Erythroblast (primary cell): ENCODE results near the gene TBCD.

Source experiments
- DNase-seq, 2 experiments: peaks; one replicate each; lab custom pipeline; 2025; lab: John Stamatoyannopoulos, UW
- GATA1 ChIP-seq: IDR thresholded peaks from 2 replicates; pipeline ENCODE4 v1.6.1; 2011; ENCODE audit warnings: low read depth, mild to moderate bottlenecking, control low read depth, low read length, moderate library complexity
- POLR2A ChIP-seq: IDR thresholded peaks from 2 replicates; pipeline ENCODE4 v1.6.1; 2011; ENCODE audit warnings: mild to moderate bottlenecking, low read length

TBCD gene

DNA sequence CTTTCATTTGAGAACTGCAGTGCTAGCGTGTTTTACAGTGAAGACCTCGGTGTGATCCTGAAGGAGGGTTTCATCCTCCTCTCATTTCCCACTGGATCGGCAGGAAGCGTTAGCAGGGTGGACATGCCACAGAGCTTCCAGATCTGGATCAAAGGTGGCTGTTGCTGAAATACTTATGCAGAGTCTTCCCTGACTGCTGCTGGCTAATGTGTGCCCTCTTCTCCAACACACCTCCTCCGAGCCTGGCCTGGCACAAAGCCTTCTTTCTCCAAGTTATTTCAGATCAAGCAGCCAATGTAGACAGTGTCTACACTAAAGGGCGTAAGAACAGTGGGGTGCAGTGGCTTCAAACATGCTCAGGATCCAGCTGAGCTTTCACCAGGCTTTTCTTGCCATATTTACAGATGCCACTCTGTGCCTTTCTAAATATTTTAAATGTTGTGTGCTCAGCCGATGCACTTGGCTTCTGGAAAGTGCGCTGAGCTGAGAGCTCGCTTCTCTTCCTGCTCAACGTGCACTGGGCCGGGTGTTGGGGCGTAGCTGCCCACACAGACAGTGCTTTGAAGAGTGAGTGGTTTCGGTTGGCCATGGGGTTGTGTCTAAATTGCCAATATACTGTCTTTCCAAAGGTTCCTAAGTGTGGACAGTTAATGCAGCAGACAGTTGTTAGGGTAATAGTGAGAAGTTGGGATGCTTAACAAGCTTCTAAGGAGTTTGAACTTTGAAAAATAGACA lies 85.9 kb downstream of the TBCD start:
- TF ChIP-seq GATA1: no peak
- TF ChIP-seq POLR2A: no peak
- DNase-seq: no peak

GRCh38 chr17:82838386-82839063 lies 86.7 kb downstream of the TBCD start:
- no peak for TF ChIP-seq GATA1
- no peak for TF ChIP-seq POLR2A
- DNase-seq: no peak

DNA sequence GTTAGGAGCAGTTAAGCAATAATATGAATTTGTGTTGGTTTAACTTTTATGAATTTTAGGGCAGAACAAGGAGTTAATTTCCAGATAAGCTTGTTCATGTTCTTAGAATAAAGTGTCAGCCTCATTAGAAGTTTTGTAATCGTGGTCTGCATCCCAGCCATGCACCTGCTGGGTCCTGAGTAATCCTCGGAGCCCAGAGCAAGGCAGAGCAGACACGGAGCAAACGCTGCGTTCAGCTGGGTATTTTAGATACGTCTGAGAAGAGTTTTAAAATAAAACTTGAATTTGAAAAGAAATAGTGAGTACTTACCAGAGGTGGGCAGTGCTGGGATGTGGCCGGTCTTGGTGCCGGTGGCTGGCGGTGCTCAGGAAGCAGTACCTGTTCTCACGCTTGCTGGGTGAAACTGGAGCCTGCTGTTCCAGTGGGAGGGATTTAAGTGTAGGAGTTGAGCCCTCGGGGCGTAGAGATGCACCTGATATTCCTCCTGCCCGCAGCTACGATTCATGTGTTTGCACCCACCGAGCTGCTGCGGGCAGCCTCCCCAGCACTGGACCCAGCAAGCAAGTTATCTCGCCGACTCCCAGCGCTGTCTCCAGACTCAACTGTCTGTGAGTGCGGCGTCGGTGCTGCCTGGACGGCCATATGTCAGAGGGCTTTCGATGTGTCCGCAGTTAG lies 87.9 kb downstream of the TBCD start, which contains the start of gene ZNF750:
TSS of gene ZNF750 (minus strand) at position 406 of the 676 bp plus-strand sequence. CDS start 7,568 bp downstream, outside the sequence.
- no peak for DNase-seq
- TF ChIP-seq GATA1 (no peak), POLR2A (no peak)

GRCh38 chr17:82840431-82840831 lies 88.6 kb downstream of the TBCD start:
- TF ChIP-seq POLR2A (no peak), GATA1 (no peak)
- no peak for DNase-seq

DNA sequence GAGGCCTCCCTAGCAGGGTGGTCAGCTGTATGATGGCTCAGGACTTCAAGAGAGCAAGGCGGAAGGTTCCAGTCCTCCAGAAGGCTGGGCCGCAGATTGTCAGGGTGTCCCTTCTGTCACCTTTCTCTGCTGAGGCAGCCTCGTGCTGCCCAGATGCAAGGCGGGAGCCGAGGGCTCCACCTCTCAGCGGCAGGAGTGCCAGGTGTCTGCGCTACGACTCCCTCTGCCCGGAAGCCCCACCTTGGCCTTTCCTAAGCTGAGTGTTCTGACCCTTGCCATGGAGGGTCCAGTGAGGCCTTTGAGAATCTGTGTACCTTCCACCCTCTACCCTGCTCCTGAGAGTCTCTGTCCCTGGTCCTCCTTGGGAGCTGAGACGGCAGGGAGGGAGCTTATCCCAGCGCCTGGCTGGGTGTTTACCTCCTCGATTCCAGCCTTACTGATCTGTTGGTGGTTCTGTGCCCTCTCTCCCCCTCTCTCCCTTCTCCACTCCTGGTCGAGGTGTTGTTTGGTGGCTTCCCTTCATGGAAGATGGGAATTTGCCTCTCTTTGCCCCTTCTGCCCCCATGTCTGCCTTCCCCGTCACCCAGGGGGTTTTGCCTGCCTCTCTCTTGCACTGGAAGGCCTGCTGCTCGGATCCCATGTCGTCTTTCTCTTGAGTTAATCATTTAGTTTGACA lies 90.2 kb downstream of the TBCD start:
- TF ChIP-seq POLR2A (no peak), GATA1 (no peak)
- DNase-seq: no peak

DNA sequence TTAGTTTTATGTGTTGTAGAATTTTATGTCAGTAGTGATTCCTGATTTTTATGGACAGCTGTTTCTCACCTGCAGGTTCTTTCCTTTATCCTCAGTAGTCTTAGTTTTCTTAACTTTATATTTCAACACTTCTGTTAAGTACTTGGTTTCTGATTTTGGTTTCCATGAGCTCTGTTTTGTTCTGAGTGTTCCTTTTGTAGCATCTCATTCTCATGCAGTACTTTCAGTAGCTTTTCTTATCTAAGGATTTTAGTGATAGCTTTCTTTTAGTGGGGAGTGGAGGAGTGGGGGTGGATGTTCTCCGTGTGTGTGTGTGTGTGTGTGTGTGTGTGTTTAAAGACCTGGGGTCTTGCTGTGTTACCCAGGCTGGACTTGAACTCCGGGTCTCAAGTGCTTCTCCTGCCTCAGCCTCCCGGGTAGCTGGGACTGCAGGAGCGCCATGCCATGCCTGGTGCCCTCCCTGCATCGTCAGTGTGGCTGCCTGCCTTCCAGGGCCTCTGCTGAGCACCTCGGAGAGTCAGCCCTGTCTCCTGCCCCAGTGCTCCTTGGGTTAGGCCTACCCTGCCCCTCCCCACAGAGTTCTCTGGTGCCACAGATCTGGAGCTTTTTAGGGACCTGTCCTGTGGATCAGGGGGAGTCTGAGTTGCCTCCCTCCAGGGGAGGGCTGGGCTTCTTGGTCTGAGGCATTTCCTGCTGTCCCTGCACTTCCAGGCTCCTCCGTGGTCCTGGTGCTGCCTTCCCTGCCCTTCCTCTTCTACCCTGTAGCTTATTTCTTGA lies 92.2 kb downstream of the TBCD start:
- TF ChIP-seq POLR2A (no peak), GATA1 (no peak)
- DNase-seq: no peak

GRCh38 chr17:82844796-82845162 lies 92.9 kb downstream of the TBCD start:
- TF ChIP-seq GATA1 (no peak), POLR2A (no peak)

GRCh38 chr17:82845163-82845807 lies 93.4 kb downstream of the TBCD start:
- no peak for DNase-seq
- TF ChIP-seq GATA1: no peak
- no peak for TF ChIP-seq POLR2A

More at GRCh38 chr17:82844796-82845162, 92.9 kb downstream of the TBCD start:
- DNase-seq: no peak

DNA sequence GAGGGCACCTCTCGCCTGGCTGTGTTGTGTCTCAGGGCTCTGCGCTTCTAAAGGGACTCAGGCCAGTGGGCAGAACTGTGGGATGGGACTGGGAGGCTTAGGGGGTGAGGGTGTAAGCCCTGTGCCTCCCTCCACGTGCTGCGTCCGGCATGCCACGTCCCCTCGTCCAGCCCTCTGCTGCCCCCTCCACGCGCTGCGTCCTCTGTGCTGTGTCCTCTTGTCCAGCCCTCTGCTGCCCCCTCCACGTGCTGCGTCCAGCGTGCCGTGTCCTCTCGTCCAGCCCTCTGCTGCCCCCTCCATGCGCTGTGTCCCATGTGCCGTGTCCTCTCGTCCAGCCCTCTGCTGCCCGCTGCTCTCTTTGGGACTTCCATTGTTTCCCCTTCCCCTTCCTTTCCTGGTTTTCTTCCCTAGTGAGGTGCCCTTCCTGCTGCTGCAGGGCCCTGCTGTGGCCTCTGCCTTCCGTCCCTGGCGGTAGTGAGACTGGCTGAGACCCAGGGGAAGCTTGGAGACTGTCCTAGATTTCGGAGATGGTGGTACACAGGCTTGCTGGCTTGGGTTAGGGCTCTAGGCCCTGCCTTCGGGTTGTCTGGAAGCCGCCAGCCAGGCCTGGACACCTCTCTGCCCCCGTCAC lies 94.3 kb downstream of the TBCD start:
- TF ChIP-seq POLR2A: no peak
- TF ChIP-seq GATA1: no peak
- no peak for DNase-seq

DNA sequence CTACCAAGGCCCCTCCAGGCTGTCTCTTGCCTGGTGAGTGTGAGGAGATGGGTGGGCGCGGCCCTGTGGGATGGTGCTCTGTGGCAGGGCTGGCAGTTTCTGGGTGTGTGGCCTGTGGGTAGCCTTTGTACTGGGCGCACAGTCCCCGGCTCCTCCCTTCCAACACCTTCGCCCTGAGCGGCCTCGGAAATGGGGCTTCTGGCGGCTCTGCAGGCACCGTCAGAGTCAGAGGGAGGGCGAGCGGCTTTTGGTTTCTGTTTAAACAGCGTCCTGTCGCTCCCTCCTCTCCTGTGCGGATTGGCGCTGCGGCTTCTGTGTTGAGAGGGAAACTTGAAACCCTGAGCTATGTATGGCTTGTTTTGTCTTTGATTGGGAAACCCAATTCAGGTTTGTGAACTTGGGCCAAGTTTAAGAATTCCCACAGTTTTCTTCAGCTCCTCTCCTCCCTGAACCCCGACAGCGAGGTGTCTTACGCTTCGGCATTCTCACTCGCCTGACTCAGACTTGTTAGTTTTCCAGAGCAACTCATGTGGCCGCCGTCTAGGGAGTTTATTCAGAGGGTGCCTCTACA lies 96.2 kb downstream of the TBCD start:
- DNase-seq: no peak
- TF ChIP-seq GATA1 (no peak), POLR2A (no peak)

- TF ChIP-seq GATA1: no peak
- TF ChIP-seq POLR2A: no peak
- no peak for DNase-seq
Measured at GRCh38 chr17:82849076-82849945, 97.4 kb downstream of the TBCD start.
